Measurements from ENCODE around the gene ALDH1B1.
"Not testable (repeated sequence)": the region's sequence is repeated elsewhere in the genome, so short reads cannot be mapped to it uniquely, and the experiment has no call there.

Gene ALDH1B1

DNA sequence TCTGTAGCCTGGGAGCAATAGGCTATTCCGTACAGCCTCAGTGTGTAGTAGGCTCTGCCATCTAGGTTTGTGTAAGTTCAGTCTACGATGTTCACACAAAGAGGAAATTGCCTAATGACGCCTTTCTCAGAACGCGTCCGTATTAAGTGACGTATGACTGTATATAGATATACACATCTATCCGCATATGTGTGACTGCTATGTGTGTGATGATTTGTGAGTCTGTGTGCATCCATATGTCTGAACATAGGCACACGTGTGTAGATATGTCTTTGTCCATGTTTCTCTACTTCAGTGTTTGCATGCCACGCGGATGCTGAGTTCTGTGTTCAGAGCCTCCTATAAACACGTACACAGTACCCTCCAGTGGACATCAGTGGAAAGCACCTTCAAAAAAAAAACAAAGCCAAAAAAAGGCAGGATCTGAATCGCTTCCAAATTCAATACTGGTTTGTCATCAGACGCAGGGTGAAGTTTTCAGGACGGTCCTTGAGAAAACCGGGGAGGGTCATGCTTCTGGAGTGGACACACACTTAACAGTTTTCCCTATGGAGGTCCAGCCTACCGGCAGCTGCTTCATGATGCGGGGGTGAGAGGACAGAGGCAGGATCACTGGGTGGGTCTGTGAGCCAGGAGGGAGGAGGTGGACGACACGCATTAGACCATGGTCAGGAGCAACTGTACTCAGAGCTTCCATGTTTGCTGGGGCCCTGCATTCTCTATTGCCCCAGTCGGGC lies 29.5 kb upstream of the ALDH1B1 start:
- peak; percentile 27 to 28 for ATAC-seq

DNA sequence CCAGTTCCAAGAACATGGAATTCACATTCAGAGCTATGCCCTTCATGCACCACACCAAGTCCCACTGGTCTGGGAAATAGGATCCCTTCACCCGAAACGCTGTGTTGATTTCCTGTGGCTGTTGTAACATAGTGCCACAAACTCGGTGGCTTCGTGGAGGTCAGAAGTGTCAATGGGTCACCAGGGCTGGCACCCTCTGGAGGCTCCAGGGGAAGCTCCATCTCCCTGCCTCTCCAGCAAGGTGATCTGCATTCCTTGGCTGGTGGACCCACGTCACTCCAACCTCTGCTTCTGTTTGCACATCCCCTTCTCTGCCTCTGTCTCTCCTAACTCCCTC lies 28.9 kb upstream of the ALDH1B1 start:
- ATAC-seq, result no peak

DNA sequence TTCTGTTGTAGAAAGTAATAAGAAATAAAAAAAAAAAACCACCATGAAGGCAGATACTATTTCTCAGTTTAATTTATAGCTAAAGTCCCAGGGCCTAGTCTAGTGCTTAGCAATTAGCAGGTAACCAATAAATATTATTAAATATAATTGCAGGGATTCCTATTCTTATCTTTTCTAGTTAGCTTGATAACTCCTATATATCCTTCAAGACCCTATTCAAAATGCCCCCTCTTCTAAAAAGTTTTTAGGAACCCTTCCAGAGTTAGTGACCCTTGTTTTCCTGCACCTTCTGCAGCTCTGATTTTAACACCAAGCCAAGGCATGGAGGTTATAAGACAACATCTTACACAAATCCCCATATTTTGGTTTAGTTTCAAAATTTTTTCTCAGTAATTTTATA lies 24.6 kb upstream of the ALDH1B1 start:
- no peak for ATAC-seq

DNA sequence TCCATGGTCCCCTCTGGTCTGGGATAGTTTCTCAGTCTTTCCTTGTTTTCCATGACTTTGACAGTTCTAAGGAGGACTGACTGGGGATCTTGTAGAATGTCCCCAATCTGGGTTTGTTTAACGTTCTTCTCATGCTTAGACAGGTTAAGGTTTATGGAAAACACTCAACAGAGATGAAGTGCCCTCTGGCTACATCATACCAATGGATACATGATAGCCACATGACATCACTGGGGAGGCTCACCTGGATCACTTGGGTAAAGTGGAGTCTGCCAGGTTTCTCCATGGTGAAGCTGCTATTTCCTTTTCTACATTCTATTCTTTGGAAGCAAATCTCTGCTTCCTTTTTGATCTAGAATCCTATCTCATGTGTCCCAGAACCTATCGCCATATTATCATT lies 23.8 kb upstream of the ALDH1B1 start:
- ATAC-seq, result no peak

DNA sequence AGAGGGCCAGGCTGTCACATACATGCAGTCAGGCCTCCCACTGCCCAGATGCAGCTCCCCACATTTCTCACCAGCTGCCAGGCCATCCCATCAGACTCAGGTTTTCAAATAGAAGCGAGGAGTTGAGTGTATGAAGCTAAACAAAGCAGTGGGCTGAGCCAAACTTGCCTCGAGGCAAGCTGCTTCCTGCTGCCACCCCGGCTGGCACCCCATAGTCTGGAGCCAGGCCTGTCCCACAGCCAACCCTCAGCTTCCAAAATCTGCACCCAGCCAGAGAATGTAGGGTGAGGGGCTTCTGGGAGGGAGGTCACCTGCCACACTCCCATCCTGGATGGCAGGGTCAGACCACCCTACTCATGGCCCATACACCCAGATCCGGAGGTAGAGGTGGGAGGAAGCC lies 22.3 kb upstream of the ALDH1B1 start:
- ATAC-seq, result no peak

DNA sequence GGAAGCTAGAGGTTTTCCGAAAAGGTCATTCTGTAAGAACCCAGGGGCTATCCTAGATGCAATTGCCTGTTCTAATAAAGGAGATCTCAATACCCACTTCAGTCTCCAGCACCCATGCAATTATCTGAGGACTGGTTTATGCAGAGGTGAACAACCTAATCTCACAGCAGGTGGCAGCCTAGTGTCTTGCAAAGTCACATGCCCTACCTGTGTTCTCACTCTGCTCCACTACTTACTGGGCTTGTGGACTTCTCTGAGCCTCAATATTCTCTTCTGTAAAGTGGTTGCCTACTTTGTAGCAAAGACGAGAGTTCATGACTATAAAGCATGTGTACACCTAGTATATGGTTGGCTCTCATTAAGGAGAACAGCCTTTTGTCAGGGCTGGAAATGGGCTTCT lies 21.0 kb upstream of the ALDH1B1 start:
- ATAC-seq, result peak; percentile 27 to 38

DNA sequence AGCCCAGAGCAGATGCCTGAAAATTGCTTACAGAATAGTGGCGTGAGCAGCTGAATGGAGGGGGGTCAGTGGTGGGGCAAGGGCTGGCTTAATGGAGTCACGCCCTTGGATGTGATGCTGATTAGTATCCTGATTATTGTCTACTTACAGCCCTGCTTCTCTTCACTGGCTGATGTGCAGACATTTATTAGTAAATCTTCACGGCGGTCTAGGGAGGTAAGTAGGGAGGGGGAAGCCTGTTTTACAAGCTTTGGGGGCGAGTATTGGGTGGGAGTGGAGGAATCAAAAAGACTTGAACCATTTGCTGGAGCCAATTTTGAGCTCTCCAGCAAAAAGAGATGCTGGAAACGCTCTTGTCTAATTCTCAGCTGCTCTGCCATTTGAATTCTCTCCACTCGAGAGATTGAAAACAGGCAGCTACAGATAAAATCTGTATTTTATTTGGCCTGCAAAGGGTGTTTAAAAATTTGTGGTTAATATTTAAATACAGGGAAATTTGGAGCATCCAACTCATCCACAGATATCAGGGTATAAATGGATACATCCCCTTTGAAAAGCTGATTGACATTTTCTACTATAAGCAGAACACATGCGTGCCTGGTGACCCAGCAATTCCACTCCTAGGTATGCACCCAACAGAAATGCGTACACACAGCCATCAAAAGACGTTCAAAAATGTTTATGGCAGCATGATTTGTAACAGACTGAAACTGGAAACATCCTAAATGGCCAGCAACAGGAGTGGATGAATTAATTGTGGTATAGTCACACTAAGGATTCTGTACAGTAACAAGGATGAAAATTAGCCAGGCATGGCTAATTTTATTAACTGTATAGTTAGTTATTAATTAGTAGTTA lies 19.5 kb upstream of the ALDH1B1 start:
- no peak for ATAC-seq

DNA sequence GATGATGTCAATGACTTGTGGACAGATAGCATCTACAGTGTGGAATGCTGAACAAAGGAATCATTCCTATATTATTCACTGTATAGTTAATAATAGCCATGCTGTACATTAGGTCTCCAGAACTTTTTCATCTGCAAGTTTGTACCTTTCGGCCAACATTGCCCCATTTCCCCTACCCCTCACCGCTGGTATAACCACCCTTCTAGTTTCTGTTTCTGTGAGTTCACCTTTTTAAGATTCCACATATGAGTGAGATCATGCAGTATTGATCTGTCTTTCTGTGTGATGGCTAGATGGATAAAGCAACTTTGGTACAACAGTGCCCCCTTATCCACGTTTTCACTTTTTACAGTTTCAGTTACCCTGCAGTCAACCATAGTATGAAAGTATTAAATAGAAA lies 18.8 kb upstream of the ALDH1B1 start:
- ATAC-seq, result no peak

DNA sequence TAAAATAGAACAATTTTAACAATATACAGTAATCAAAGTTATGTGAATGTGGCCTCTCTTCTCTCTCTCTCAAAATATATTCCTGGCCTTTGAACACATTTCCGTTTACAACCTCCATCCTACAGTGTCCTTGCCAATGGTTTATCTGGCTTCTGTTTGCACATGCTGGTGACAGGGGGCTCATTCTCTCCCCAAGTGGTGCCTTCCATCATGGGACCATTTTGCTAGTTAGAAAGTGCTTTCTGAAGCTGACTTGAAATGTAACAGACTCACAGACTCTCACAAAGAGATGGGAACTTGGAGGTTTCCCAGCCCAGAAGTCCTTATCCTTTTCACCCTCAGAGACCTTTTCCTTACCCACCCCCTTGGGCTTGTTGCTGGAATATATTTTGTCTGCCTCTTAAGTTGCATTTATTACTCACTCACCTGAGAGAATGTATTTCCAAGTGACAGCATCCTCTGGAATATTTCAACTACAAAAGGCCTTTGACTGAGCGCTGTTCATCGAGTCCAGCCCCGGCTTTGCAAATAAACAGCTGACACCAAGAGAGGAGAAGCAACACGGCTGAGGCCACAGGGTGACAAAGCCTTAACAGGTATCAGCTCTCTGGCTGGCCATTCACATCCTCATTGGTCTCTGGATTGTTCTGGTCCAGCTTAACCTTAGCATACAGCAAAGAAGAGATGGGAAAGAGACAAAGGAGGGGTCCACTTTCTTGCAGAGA lies 17.5 kb upstream of the ALDH1B1 start:
- no peak for ATAC-seq

DNA sequence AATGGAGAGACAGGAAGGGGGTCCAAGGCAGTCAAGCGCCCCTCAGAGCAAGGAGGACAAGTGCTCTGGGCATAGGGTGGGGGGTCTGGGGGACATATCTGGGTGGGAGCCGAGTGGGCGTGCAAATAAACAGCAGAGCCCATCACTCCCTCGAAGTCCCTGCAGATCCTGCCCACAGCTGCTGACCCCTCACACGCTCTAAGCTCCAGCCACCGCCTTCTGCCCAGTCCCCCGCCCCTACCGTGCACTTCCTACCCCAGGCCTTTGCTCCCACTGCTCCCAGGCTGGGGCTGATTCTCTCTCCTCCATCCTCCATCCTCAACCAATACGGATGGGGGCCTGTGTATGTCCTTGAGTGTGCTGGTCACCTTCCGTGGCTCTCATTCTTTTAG lies 16.9 kb upstream of the ALDH1B1 start:
- no peak for ATAC-seq

DNA sequence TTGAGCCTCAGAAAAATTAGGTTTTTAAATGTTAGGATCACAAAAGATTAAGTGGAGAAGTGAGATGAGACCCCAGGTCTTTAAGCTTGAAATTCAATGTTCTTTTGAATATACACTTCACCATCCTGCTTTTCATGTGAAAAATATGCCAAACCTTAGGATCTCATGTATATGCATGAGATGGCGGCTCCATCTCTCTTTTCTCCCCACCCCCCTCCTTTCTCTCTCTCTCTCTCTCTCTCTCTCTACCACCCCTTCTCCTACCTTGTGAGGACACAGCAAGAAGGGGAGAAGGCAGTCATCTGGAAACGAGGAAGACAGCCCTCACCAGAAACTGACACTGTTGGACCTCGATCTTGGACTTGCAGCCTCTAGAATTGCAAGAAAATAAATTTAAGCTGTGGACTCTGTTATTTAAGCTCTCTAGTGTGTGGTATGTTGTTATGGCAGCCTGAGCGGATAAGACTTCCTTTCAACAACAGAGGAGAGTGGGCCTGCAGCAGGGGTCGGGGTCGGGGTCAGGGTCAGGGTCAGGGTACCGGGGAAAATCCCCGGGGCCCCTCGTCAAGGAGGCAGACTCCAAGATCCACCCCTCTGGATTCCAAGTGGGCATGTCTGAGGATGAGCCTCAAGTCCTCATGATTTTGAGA lies 16.4 kb upstream of the ALDH1B1 start:
- ATAC-seq, result no peak

DNA sequence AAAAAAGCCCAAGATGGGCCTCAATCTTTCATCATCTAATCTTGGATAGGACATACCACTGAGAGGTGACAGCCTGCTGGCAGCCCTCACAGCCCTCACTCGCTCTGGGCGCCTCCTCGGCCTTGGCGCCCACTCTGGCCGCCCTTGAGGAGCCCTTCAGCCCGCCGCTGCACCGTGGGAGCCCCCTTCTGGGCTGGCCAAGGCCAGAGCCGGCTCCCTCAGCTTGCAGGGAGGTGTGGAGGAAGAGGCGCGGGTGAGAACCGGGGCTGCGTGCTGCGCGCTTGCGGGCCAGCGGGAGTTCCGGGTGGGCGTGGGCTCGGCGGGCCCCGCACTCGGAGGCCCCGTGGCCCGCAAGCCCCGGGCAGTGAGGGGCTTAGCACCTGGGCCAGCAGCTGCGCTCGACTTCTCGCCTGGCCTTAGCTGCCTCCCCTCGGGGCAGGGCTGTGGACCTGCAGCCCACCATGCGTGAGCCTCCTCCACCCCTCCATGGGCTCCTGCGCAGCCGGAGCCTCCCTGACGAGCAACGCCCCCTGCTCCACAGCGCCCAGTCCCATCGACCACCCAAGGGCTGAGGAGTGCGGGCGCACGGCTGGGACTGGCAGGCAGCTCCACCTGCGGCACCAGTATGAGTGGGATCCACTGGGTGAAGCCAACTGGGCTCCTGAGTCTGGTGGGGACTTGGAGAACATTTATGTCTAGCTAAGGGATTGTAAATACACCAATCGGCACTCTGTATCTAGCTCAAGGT lies 15.0 kb upstream of the ALDH1B1 start:
- ATAC-seq, result not testable (repeated sequence)

DNA sequence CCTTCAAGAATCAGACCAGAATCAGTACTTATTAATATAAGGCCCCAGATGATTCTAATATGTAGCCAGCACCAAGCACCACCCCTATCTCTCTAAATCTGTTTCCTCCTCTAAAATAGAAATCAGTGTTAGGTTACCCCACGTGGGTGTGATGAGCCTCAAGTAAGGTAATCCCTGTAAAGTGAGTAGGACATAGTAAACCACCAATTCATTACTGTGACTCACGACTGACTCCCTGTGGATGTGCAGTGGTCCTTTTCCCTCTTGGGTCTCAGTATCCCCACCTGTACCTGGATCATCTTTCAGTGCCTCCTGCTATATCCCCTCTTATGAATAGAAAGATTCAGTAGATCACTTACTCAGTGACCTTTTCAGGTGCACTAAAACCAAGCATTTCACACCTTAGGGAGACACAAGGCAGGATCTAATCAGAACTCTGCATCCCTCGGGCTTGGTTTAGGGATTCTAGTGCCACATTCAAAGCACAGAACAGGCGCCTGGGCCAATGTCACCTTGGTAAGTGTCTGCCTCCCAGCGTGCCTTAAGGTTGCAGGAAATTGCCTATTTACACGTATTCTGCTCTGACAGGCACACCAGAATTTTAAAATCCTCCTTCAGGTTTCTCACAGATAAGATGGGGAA lies 12.2 kb upstream of the ALDH1B1 start:
- ATAC-seq, result no peak

DNA sequence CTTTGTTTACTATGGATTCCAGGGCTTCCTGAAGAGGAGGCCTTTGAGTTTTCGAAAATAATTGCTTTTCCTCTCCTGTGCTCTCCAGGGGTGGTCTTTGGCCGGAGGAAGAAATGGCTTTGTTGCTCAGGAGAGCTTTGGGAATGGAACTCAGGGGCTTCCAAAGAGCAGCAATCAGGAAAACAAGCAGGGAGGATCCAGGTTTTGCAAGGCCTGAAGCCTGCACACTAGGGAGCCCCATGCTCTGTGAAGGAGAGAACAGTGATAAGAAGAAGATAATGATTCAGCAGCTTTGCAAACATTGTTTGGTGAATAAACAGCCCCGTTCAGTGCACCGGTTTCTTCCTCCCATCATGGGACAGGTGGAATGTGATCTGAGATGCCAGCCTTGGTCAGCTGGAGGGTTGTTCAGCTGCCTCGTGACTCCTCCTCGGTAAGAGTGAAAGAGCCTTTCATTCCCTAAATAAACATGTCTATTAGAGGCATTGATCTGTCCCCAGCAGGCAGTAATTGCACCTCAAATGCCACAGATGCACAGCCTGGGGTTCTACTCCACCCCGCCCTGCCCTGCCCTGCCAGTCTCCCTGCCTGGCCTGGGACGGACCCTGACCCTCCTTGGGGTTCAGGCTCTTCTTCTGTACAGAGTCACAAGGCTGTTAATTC lies 11.5 kb upstream of the ALDH1B1 start:
- no peak for ATAC-seq

DNA sequence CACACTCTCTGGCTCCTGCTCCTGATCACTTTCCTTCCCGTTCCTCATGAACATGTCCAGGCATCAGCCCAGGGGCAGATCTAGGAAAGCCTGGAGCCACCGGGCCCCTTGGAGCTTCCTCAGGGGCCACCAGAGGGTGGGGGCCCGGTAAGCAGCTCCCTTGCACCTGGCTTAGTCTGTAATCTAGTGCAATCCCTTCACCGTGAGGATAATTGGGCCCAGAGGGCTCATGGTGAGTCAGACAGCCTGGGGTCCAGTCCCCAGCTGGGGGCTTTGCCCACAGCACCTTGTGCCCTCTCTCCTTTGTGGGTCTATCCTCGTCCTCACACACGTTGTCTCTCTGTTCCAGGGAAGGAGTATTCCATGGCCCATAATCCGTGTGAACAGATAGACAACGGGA lies 10.4 kb upstream of the ALDH1B1 start:
- no peak for ATAC-seq

DNA sequence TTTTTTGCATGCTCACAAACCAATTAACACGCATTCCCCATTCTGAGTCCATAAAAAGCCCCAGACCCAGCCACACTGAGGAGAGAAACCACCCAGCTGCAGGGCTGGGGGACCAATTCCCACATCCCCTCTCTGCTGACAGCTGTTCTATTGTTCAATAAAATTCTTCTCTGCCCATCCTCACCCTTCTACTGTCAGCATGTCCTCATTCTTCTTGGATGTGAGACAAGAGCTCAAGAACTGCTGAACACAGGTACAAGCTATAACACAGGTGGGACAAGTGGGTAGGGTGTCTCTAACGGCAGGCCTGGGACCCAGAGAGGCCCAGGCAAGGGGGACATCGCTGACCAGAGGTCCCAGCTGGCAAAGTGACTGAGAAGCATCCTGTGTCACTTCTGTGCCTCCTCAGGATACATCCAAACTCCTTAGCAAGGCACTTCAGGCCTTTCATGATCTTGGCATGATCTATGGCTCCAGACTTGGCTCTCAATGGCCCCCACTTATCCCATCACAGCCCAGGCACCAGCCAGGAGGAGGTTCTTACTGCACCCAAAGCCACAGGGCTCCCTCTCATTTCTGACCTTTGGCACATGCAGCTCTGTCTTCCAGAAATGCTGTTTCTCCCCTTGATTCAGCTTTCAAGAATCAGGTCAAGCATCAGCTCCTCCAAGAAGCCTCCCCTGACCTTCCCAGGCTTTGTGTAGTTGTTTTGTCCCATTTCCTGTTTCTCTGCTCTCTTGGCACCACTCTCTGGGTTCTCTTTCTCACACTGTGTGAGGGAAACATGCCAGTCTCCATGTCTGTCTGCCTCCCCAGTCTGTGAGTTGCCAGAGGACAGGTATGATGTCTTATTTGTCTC lies 7.3 kb upstream of the ALDH1B1 start:
- ATAC-seq, result no peak

DNA sequence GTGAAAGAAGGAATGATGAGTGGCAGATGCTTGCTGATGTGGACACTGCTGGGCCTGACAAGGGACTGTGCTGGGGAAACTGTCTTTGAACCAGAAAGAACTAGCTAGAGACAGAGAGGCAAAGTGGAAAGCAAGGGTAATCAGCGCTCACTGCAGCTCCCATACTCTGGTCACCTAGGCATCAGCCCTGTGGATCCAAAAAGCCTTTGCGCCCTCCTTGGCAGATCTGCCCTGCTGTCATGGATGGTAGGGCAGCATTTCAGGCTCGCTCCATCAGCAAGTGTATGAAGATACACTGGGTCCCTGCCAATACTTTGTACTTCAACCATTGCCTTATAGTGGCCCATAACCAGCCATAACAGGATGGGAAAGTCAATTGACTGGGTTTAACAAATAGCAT lies 6.6 kb upstream of the ALDH1B1 start:
- no peak for ATAC-seq

DNA sequence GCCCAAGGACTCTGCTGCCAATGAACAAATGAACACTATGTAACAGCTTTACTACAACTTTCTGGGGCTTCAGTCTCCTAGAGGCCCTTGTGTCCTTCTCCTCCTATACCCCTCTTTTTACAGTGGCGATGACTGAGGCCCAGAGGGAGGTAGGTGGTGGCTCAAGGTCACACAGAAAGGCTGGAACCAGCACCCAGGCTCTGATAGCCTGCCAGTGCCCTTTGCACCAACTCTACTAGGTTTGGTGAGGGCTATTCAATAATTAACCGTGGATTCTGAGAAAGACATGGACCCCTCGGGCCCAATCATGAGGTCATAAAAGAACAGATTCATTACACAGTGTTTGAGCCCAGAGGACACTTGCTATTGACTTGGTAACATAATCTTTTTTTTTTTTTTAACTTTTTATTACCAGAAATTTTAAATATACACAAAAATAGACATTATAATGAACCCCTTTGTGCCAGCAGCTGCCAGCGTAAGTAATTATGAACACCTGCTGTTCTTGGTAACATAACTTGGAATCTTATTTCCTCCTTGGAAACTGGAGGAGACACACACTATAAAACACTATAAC lies 6.1 kb upstream of the ALDH1B1 start:
- ATAC-seq, result no peak

DNA sequence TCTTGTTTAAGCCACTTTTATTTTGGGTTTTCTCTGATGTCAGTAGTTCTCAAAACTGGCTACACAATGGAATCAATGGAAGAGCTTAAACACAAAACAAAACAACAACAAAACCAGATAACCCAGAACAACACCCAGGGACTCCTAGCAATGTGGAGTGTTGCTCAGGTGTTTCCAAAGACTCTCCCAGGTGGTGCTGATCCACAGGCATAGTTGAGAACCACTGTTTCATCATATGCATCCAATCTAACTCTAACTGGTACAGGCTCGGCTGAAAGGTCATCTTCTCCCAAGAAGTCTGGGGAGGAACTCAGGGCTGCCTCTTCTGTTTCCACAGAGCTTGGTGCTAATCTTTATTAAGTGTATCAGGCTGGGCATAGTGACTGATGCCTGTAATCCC lies 5.4 kb upstream of the ALDH1B1 start:
- ATAC-seq, result no peak

DNA sequence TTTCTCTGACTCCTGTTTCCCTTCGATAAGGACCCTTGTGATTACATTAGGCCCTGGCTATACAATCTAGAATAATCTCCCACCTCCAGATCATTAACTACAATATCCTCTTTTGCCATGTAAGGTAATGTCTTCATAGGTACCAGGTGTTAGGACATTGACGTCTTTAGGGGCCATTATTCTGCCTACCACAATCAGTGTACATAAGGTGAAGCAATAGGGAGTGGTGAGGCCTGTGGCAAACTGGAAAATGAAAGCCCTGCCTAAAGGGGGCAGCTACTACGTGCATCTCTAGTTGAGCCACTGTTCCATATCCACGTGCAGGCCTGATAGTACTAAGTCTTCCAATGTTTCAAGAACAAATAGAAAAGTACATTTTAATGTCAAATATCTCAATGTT lies 4.8 kb upstream of the ALDH1B1 start:
- no peak for ATAC-seq
